GM12801 (cell line): ENCODE measurements around the gene ZNF823.

ENCODE experiments used
- CTCF ChIP-seq: IDR thresholded peaks from one replicate; pipeline ENCODE4 v1.5.1; 2011; ENCODE audit warnings: control low read depth; ENCODE audit not compliant: insufficient read length; ENCODE audit errors: extremely low read depth

The ZNF823 gene

GRCh38 chr19:11699931-11700794, 38.6 kb downstream of the ZNF823 start:
- no peak for TF ChIP-seq CTCF

GRCh38 chr19:11698231-11698630, 40.5 kb downstream of the ZNF823 start:
- TF ChIP-seq CTCF: no peak

GRCh38 chr19:11697284-11697855, 41.4 kb downstream of the ZNF823 start:
- no peak for TF ChIP-seq CTCF

GRCh38 chr19:11694533-11695439, 44.0 kb downstream of the ZNF823 start:
- TF ChIP-seq CTCF: no peak

GRCh38 chr19:11693505-11694499, 44.9 kb downstream of the ZNF823 start:
- no peak for TF ChIP-seq CTCF

- TF ChIP-seq CTCF: no peak
Measured at GRCh38 chr19:11692127-11692790, 46.5 kb downstream of the ZNF823 start.
